ENCODE data around the gene BZW2. TPM values are rescaled to one million over a fixed set of nuclear protein-coding genes. Genes with fewer than 3 reads are reported as not detected.

Gene BZW2
- total RNA-seq, 1 donor from 2014 or later = 155 TPM

DNA sequence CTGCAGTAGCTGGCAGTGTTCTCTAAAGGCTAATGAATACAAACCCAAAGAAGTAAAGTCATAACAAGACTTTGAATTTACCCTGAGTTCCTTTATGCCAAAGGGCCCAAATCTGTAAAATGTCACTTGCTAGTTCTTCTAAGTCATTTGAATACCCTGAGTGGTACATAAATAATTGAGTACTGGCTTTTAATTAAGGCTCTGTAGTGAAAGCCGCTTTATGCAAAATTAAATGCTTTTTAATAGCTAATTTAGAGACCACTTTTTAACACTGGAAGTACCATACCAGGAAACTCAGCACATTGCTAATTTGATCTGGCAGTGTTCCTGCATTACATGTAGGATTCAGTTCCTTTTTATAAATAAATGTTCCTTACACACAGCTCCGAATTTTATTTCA is 83.6 kb downstream of the BZW2 start:
- H3K9ac ChIP-seq (ENCODE audit: low read depth in 1 of 3, low read length in 3 of 3) = no peak overlapping the region
- no peaks in the 10 kb centered on the region for H3K27me3 ChIP-seq (ENCODE audit: control insufficient read depth in 3 of 3, insufficient read depth in 3 of 3, low read length in 3 of 3)
- no peaks in the 10 kb centered on the region for H3K36me3 ChIP-seq (ENCODE audit: control insufficient read depth in 3 of 3, insufficient read depth in 3 of 3, low read length in 3 of 3)
- H3K27ac ChIP-seq (ENCODE audit: low read depth, low read length) = no peak overlapping the region
- H3K4me1 ChIP-seq (ENCODE audit: control insufficient read depth in 3 of 3, insufficient read depth in 3 of 3, low read length in 3 of 3) = no peaks in the 10 kb centered on the region
- H3K4me3 ChIP-seq (ENCODE audit: low read length in 3 of 3) = no peak overlapping the region
- H3K9me3 ChIP-seq (ENCODE audit: control insufficient read depth in 3 of 3, low read length in 3 of 3) = no peaks in the 10 kb centered on the region

GRCh38 chr7:16730937-16731336 is 85.0 kb downstream of the BZW2 start:
- H3K36me3 ChIP-seq (ENCODE audit: control insufficient read depth in 3 of 3, insufficient read depth in 3 of 3, low read length in 3 of 3) = no peaks in the 10 kb centered on the region
- no peak overlapping the region for H3K27ac ChIP-seq (ENCODE audit: low read depth, low read length)
- H3K27me3 ChIP-seq (ENCODE audit: control insufficient read depth in 3 of 3, insufficient read depth in 3 of 3, low read length in 3 of 3) = no peaks in the 10 kb centered on the region
- H3K9me3 ChIP-seq (ENCODE audit: control insufficient read depth in 3 of 3, low read length in 3 of 3) = no peaks in the 10 kb centered on the region
- no peaks in the 10 kb centered on the region for H3K4me1 ChIP-seq (ENCODE audit: control insufficient read depth in 3 of 3, insufficient read depth in 3 of 3, low read length in 3 of 3)
- H3K4me3 ChIP-seq (ENCODE audit: low read length in 3 of 3) = no peak overlapping the region
- H3K9ac ChIP-seq (ENCODE audit: low read depth in 1 of 3, low read length in 3 of 3) = no peak overlapping the region

- Histone ChIP-seq H3K9ac (ENCODE audit: low read depth in 1 of 3, low read length in 3 of 3) (no peak overlapping the region), H3K4me1 (ENCODE audit: control insufficient read depth in 3 of 3, insufficient read depth in 3 of 3, low read length in 3 of 3) (no peaks in the 10 kb centered on the region), H3K9me3 (ENCODE audit: control insufficient read depth in 3 of 3, low read length in 3 of 3) (no peaks in the 10 kb centered on the region), H3K36me3 (ENCODE audit: control insufficient read depth in 3 of 3, insufficient read depth in 3 of 3, low read length in 3 of 3) (no peaks in the 10 kb centered on the region), H3K4me3 (ENCODE audit: low read length in 3 of 3) (no peak overlapping the region), H3K27me3 (ENCODE audit: control insufficient read depth in 3 of 3, insufficient read depth in 3 of 3, low read length in 3 of 3) (no peaks in the 10 kb centered on the region), H3K27ac (ENCODE audit: low read depth, low read length) (no peak overlapping the region)
These were observed 86.8 kb downstream of the BZW2 start for GRCh38 chr7:16732828-16733227.

- Histone ChIP-seq H3K27me3 (ENCODE audit: control insufficient read depth in 3 of 3, insufficient read depth in 3 of 3, low read length in 3 of 3) (no peaks in the 10 kb centered on the region), H3K9ac (ENCODE audit: low read depth in 1 of 3, low read length in 3 of 3) (no peak overlapping the region), H3K36me3 (ENCODE audit: control insufficient read depth in 3 of 3, insufficient read depth in 3 of 3, low read length in 3 of 3) (no peaks in the 10 kb centered on the region), H3K27ac (ENCODE audit: low read depth, low read length) (no peak overlapping the region), H3K9me3 (ENCODE audit: control insufficient read depth in 3 of 3, low read length in 3 of 3) (no peaks in the 10 kb centered on the region), H3K4me3 (ENCODE audit: low read length in 3 of 3) (no peak overlapping the region), H3K4me1 (ENCODE audit: control insufficient read depth in 3 of 3, insufficient read depth in 3 of 3, low read length in 3 of 3) (no peaks in the 10 kb centered on the region)
These were observed 88.3 kb downstream of the BZW2 start for GRCh38 chr7:16734148-16734726.

DNA sequence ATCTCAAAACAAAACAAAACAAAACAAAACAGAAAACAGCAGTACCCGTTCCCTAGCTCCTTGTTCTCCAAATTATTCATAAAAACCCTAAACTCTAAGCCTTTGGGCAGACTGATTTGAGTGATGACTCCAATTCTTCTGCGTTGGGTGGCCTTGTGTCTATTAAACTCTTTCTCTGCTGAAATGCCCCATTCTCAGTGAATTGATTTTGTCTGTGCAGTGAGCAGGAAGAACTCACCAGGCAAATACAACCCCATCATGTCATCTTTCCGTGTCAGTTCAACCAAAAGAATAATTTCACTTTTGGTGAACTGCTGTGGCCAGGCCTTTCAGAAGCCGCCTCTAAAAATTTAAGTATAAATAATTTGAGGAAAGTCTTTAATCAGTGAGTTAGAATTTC is 89.0 kb downstream of the BZW2 start:
- no peaks in the 10 kb centered on the region for H3K36me3 ChIP-seq (ENCODE audit: control insufficient read depth in 3 of 3, insufficient read depth in 3 of 3, low read length in 3 of 3)
- H3K9ac ChIP-seq (ENCODE audit: low read depth in 1 of 3, low read length in 3 of 3) = no peak overlapping the region
- H3K27ac ChIP-seq (ENCODE audit: low read depth, low read length) = no peak overlapping the region
- H3K27me3 ChIP-seq (ENCODE audit: control insufficient read depth in 3 of 3, insufficient read depth in 3 of 3, low read length in 3 of 3) = no peaks in the 10 kb centered on the region
- no peaks in the 10 kb centered on the region for H3K4me1 ChIP-seq (ENCODE audit: control insufficient read depth in 3 of 3, insufficient read depth in 3 of 3, low read length in 3 of 3)
- no peaks in the 10 kb centered on the region for H3K9me3 ChIP-seq (ENCODE audit: control insufficient read depth in 3 of 3, low read length in 3 of 3)
- no peak overlapping the region for H3K4me3 ChIP-seq (ENCODE audit: low read length in 3 of 3)

- H3K9me3 ChIP-seq (ENCODE audit: control insufficient read depth in 3 of 3, low read length in 3 of 3) = no peaks in the 10 kb centered on the region
- H3K27ac ChIP-seq (ENCODE audit: low read depth, low read length) = no peak overlapping the region
- no peaks in the 10 kb centered on the region for H3K4me1 ChIP-seq (ENCODE audit: control insufficient read depth in 3 of 3, insufficient read depth in 3 of 3, low read length in 3 of 3)
- no peaks in the 10 kb centered on the region for H3K36me3 ChIP-seq (ENCODE audit: control insufficient read depth in 3 of 3, insufficient read depth in 3 of 3, low read length in 3 of 3)
- no peak overlapping the region for H3K9ac ChIP-seq (ENCODE audit: low read depth in 1 of 3, low read length in 3 of 3)
- H3K4me3 ChIP-seq (ENCODE audit: low read length in 3 of 3) = no peak overlapping the region
- H3K27me3 ChIP-seq (ENCODE audit: control insufficient read depth in 3 of 3, insufficient read depth in 3 of 3, low read length in 3 of 3) = no peaks in the 10 kb centered on the region
These were observed 92.2 kb downstream of the BZW2 start for GRCh38 chr7:16738011-16738688.

- no peaks in the 10 kb centered on the region for H3K9me3 ChIP-seq (ENCODE audit: control insufficient read depth in 3 of 3, low read length in 3 of 3)
- no peaks in the 10 kb centered on the region for H3K36me3 ChIP-seq (ENCODE audit: control insufficient read depth in 3 of 3, insufficient read depth in 3 of 3, low read length in 3 of 3)
- no peak overlapping the region for H3K27ac ChIP-seq (ENCODE audit: low read depth, low read length)
- H3K27me3 ChIP-seq (ENCODE audit: control insufficient read depth in 3 of 3, insufficient read depth in 3 of 3, low read length in 3 of 3) = no peaks in the 10 kb centered on the region
- no peak overlapping the region for H3K9ac ChIP-seq (ENCODE audit: low read depth in 1 of 3, low read length in 3 of 3)
- no peak overlapping the region for H3K4me3 ChIP-seq (ENCODE audit: low read length in 3 of 3)
- no peaks in the 10 kb centered on the region for H3K4me1 ChIP-seq (ENCODE audit: control insufficient read depth in 3 of 3, insufficient read depth in 3 of 3, low read length in 3 of 3)
These were observed 94.1 kb downstream of the BZW2 start for GRCh38 chr7:16739863-16740622.

- H3K27ac ChIP-seq (ENCODE audit: low read depth, low read length) = no peak overlapping the region
- no peak overlapping the region for H3K4me3 ChIP-seq (ENCODE audit: low read length in 3 of 3)
- H3K36me3 ChIP-seq (ENCODE audit: control insufficient read depth in 3 of 3, insufficient read depth in 3 of 3, low read length in 3 of 3) = no peaks in the 10 kb centered on the region
- H3K9me3 ChIP-seq (ENCODE audit: control insufficient read depth in 3 of 3, low read length in 3 of 3) = no peaks in the 10 kb centered on the region
- H3K9ac ChIP-seq (ENCODE audit: low read depth in 1 of 3, low read length in 3 of 3) = no peak overlapping the region
- H3K4me1 ChIP-seq (ENCODE audit: control insufficient read depth in 3 of 3, insufficient read depth in 3 of 3, low read length in 3 of 3) = no peaks in the 10 kb centered on the region
- H3K27me3 ChIP-seq (ENCODE audit: control insufficient read depth in 3 of 3, insufficient read depth in 3 of 3, low read length in 3 of 3) = no peaks in the 10 kb centered on the region
These were observed 94.6 kb downstream of the BZW2 start for GRCh38 chr7:16740623-16740953.

DNA sequence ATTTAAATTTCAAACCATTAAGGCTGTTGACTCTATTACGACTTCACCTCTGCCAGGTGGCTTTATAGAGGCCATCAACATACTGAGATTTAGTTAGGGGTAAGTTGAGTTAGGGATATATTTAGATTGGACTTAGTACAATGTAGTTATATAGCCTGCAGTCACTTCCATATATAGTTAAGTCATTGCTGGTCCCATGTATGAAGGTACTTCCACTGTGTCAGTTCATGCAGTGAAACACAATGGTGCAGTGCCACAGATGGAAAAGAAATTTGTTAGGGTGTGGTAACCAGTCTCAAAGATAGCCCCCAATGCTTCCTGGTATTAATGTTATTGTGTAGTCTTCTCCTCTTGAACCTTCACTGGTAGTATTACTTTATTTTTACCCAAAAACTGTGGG is 95.0 kb downstream of the BZW2 start:
- no peaks in the 10 kb centered on the region for H3K9me3 ChIP-seq (ENCODE audit: control insufficient read depth in 3 of 3, low read length in 3 of 3)
- no peak overlapping the region for H3K4me3 ChIP-seq (ENCODE audit: low read length in 3 of 3)
- H3K27me3 ChIP-seq (ENCODE audit: control insufficient read depth in 3 of 3, insufficient read depth in 3 of 3, low read length in 3 of 3) = no peaks in the 10 kb centered on the region
- H3K36me3 ChIP-seq (ENCODE audit: control insufficient read depth in 3 of 3, insufficient read depth in 3 of 3, low read length in 3 of 3) = no peaks in the 10 kb centered on the region
- no peak overlapping the region for H3K27ac ChIP-seq (ENCODE audit: low read depth, low read length)
- no peaks in the 10 kb centered on the region for H3K4me1 ChIP-seq (ENCODE audit: control insufficient read depth in 3 of 3, insufficient read depth in 3 of 3, low read length in 3 of 3)
- H3K9ac ChIP-seq (ENCODE audit: low read depth in 1 of 3, low read length in 3 of 3) = no peak overlapping the region

- Histone ChIP-seq H3K4me3 (ENCODE audit: low read length in 3 of 3) (no peak overlapping the region), H3K27ac (ENCODE audit: low read depth, low read length) (no peak overlapping the region), H3K9ac (ENCODE audit: low read depth in 1 of 3, low read length in 3 of 3) (no peak overlapping the region), H3K9me3 (ENCODE audit: control insufficient read depth in 3 of 3, low read length in 3 of 3) (no peaks in the 10 kb centered on the region), H3K27me3 (ENCODE audit: control insufficient read depth in 3 of 3, insufficient read depth in 3 of 3, low read length in 3 of 3) (no peaks in the 10 kb centered on the region), H3K4me1 (ENCODE audit: control insufficient read depth in 3 of 3, insufficient read depth in 3 of 3, low read length in 3 of 3) (no peaks in the 10 kb centered on the region), H3K36me3 (ENCODE audit: control insufficient read depth in 3 of 3, insufficient read depth in 3 of 3, low read length in 3 of 3) (no peaks in the 10 kb centered on the region)
These were observed 95.7 kb downstream of the BZW2 start for GRCh38 chr7:16741676-16742075.
